Measurements from ENCODE around the gene DIRAS1.
"Not testable (repeated sequence)": the region's sequence is repeated elsewhere in the genome, so short reads cannot be mapped to it uniquely, and the experiment has no call there.

Gene DIRAS1

DNA sequence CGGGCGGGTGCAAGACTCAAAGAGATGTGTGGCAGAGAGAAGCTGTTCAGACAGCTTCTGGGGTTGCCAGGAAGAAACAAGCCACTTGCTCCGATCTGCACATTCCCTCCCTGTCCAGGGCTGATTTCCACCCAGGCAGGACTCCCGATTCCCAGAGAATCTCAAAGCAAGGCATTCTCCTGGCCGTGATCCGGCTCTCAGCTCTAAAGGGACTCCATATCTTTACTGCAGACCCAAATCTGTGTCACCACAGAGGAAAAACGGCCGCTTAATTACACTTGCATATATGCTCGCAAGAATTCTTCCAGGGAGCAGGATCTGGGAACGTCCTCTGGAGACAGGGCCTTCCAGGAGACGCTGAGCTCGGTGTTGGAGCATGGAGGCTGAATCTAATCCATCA is 44.3 kb downstream of the DIRAS1 start:
- DNase-seq (ENCODE audit: low spot score), result no peak

DNA sequence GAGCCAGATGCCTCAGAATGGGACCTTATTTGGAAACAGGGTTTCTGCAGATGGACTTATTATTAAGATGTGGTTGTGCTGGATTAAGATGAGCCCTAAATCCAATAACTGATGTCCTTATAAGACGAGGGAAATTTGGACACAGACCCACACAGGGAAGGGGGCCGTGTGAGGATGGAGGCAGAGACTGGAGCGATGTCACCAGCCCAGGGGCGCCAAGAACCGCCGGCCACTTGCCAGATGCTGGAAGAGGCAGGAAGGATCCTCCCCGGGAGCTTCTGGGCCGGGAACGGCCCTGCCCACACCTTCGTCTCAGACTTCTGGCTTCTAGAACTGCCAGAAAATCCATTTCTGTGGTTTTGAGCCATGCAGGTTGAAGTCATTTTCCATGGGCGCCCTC is 45.3 kb downstream of the DIRAS1 start:
- DNase-seq (ENCODE audit: low spot score), result no peak

DNA sequence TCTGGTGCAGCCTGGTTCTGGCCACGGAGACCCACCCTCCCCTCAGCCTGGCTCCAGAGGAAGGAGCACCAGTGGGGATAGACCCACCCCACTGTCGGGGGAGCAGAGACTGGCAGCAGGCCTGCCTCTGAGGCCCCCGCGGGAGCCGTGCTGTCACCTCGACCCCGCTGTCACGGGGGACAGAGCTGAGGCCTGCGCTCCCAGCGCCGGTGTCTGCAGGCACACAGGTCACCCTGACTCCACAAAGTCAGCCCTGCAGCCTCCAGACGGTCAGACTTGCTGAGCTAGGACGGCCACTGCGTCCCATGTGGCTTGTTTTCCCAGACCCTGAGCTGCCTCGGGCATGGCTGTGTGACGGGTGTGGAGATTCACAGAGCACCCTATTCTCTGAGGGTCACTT is 51.0 kb downstream of the DIRAS1 start:
- DNase-seq (ENCODE audit: low spot score), result no peak

DNA sequence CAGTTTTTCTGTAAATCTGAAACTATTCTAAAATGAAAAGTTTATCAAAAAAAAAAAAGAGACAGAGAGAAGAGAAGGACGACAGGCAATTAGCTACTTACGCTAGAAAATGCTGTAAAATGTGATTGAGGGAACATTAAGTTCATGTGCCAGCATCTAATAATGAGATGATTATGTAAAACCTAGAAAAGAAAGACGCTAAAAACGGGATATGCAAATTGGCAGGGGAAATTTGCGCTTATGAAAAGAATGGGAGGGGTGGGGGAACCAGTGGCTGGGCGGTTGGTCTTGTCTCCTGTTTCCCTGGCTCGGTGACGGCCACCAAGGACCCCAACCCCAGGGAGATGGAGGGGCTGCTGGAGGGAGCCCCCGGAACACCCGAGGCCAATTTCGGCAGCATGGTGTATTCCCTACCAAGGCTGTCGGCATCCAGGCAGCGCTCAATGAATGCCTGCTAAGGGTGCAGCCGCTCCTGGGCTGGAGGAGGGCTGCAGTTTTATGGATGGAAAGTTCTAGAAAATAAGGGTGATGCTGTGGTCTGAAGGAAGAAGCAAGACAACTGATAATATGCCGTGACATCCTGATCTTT is 52.9 kb downstream of the DIRAS1 start:
- DNase-seq (ENCODE audit: low spot score), result no peak

DNA sequence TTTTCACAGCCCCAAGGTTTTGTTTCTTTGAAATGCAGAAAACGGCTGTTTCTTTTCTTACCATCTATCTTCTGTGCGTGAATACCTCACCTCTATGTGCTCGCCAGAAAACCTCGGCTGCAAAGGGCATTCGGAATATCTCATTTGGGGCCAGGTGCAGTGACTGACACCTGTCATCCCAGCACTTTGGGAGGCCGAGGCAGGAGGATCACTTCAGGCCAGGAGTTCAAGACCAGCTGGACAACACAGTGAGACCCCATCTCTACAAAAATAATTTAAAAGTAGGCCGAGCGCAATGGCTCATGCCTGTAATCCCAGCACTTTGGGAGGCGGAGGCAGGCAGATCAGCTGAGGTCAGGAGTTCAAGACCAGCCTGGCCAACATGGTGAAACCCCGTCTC is 53.8 kb downstream of the DIRAS1 start:
- not testable (repeated sequence) for DNase-seq (ENCODE audit: low spot score)

DNA sequence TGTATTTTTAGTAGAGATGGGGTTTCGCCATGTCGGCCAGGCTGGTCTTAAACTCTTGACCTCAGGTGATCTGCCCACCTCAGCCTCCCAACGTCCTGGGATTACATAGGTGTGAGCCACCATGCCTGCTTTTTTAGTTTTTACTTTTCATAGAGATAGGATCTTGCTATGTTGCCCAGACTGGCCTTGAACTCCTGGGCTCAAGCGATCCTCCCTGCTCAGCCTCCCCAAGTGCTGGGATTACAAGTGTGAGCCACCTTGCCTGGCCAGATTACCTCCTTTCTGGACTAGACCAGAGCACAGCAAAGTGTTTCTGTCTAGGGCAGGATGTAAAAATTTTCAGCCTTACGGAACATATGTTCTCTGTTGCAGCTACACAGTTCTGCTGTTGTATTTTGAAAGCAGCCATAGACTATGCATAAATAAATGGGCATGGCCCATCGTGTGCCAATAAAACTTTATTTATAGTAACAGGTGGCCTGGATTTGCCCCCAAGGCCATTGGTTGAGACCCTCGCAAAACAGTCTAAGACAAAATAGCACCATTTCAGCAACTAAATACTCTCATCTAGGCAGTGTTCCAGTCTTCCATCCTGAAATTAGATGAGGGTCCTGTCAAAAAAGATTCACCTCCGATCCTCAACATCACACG is 54.7 kb downstream of the DIRAS1 start:
- no peak for DNase-seq (ENCODE audit: low spot score)

DNA sequence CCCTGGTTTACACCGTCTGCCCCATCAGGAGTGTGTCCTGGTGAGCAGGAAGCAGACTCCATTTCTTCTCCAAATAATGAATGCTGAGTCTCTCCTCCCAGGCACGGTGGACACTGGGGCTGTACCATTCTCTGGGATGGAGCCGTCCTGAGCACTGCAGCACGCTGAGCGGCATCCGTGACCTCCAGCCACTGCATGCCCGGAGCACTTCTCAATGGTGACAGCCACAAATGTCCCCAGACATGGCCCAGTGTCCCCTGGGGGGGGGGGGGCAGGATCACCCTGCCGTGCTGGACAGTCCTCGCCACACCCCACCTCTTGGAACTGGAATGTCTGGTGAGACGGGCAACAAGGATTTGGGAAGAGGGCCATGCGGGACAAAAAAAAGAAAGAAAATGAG is 56.1 kb downstream of the DIRAS1 start:
- no peak for DNase-seq (ENCODE audit: low spot score)
